Neural progenitor cell (in vitro differentiated cells): ENCODE data around the gene PCDH9. TPM values are rescaled to one million over a fixed set of nuclear protein-coding genes. Genes with fewer than 3 reads are reported as not detected.

Experiments
- DNase-seq: peaks from one replicate; pipeline ENCODE4 v3.0.0-alpha.2; 2016; ENCODE audit warnings: low spot score
- H2AFZ ChIP-seq: fragments of 200-600 bp; sonication (generic); replicated peaks from 2 replicates; pipeline ENCODE4 v1.6.1; 2016; ENCODE audit warnings: antibody characterized with exemption
- H3F3A ChIP-seq: fragments of 200-600 bp; sonication (generic); 2 replicates; pipeline ENCODE4 v1.6.1; 2016; ENCODE audit warnings: antibody characterized with exemption, low read depth
- H3K27ac ChIP-seq: fragments of 200-600 bp; sonication (generic); 2 replicates; pipeline ENCODE4 v1.5.1; 2016; ENCODE audit warnings: mild to moderate bottlenecking
- H3K27me3 ChIP-seq: fragments of 200-600 bp; sonication (generic); 2 replicates; pipeline ENCODE4 v1.6.1; 2016; ENCODE audit warnings: mild to moderate bottlenecking, moderate library complexity
- H3K36me3 ChIP-seq: fragments of 200-600 bp; sonication (generic); 2 replicates; pipeline ENCODE4 v1.5.1; 2016
- H3K4me1 ChIP-seq: fragments of 200-600 bp; sonication (generic); 2 replicates; pipeline ENCODE4 v1.6.1; 2016; ENCODE audit warnings: mixed run types
- H3K4me2 ChIP-seq: fragments of 200-600 bp; sonication (generic); 2 replicates; pipeline ENCODE4 v1.6.1; 2016
- H3K4me3 ChIP-seq: fragments of 200-600 bp; sonication (generic); 2 replicates; pipeline ENCODE4 v1.5.1; 2016
- H3K79me2 ChIP-seq: fragments of 200-600 bp; sonication (generic); 2 replicates; pipeline ENCODE4 v1.6.1; 2016; ENCODE audit warnings: low read depth
- H3K9ac ChIP-seq: fragments of 200-600 bp; sonication (generic); 2 replicates; pipeline ENCODE4 v1.6.1; 2016
- H3K9me3 ChIP-seq: fragments of 200-600 bp; sonication (generic); 2 replicates; pipeline ENCODE4 v1.5.1; 2016; ENCODE audit warnings: low read depth
- H4K20me1 ChIP-seq: fragments of 200-600 bp; sonication (generic); 2 replicates; pipeline ENCODE4 v1.6.1; 2016; ENCODE audit warnings: low read depth
- H3K27ac Mint-ChIP-seq: 3 replicates; pipeline ENCODE4 v1.8.0; 2021; ENCODE audit warnings: mixed read lengths
- H3K27me3 Mint-ChIP-seq: 2 replicates; pipeline ENCODE4 v1.8.0; 2022; ENCODE audit warnings: low read depth, mild to moderate bottlenecking, inconsistent platforms, moderate library complexity, mixed read lengths; ENCODE audit not compliant: insufficient read depth
- H3K36me3 Mint-ChIP-seq: 3 replicates; pipeline ENCODE4 v1.8.0; 2021; ENCODE audit warnings: mixed read lengths
- H3K4me1 Mint-ChIP-seq: 3 replicates; pipeline ENCODE4 v1.8.0; 2021; ENCODE audit warnings: mixed read lengths
- H3K4me3 Mint-ChIP-seq: 3 replicates; pipeline ENCODE4 v1.8.0; 2021; ENCODE audit warnings: mild to moderate bottlenecking, moderate library complexity, mixed read lengths
- H3K9me3 Mint-ChIP-seq: 3 replicates; pipeline ENCODE4 v1.8.0; 2020; ENCODE audit warnings: mixed read lengths
- EZH2 ChIP-seq: fragments of 200-600 bp; sonication (generic); IDR thresholded peaks from 2 replicates; pipeline ENCODE4 v1.6.1; 2017; ENCODE audit warnings: antibody characterized with exemption, mild to moderate bottlenecking, moderate library complexity
- EZH2phosphoT487 ChIP-seq: fragments of 200-600 bp; sonication (generic); IDR thresholded peaks from 2 replicates; pipeline ENCODE4 v1.6.1; 2017; ENCODE audit warnings: antibody characterized with exemption
- total RNA-seq: library from RNA; depleted of rRNA; stranded (reverse); fragments of >200 nt; gene quantifications from 2 replicates; pipeline ENCODE4 v1.2.3, GENCODE V29; 2015; ENCODE audit warnings: low replicate concordance
- TF ChIP-seq, protein P1 (sequence below): fragments of 200-600 bp; sonication (generic); IDR thresholded peaks from 2 replicates; pipeline ENCODE4 v1.5.1; 2017; ENCODE audit warnings: antibody characterized with exemption, mild to moderate bottlenecking

PCDH9 gene
- total RNA-seq, 1 donor from 2014 or later, result 0.24 TPM

- Histone ChIP-seq H3F3A (no peaks in the 10 kb centered on the region), H2AFZ (no peak overlapping the region), H3K4me3 (no peak overlapping the region), H4K20me1 (no peaks in the 10 kb centered on the region), H3K36me3 (no peaks in the 10 kb centered on the region), H3K79me2 (no peaks in the 10 kb centered on the region), H3K27ac (no peak overlapping the region), H3K9ac (no peak overlapping the region), H3K4me1 (no peaks in the 10 kb centered on the region), H3K4me2 (no peak overlapping the region), H3K9me3 (no peaks in the 10 kb centered on the region), H3K27me3 (no peaks in the 10 kb centered on the region)
- no peak overlapping the region for H3K4me3 Mint-ChIP-seq
- no peaks in the 10 kb centered on the region for H3K4me1 Mint-ChIP-seq
- no peaks in the 10 kb centered on the region for H3K36me3 Mint-ChIP-seq
- no peaks in the 10 kb centered on the region for H3K27me3 Mint-ChIP-seq
- H3K27ac Mint-ChIP-seq, result no peak overlapping the region
- DNase-seq, result no peak
- no peaks in the 10 kb centered on the region for H3K9me3 Mint-ChIP-seq
- TF ChIP-seq EZH2phosphoT487 (no peak), EZH2 (no peak)
- TF ChIP-seq, protein P1, sequence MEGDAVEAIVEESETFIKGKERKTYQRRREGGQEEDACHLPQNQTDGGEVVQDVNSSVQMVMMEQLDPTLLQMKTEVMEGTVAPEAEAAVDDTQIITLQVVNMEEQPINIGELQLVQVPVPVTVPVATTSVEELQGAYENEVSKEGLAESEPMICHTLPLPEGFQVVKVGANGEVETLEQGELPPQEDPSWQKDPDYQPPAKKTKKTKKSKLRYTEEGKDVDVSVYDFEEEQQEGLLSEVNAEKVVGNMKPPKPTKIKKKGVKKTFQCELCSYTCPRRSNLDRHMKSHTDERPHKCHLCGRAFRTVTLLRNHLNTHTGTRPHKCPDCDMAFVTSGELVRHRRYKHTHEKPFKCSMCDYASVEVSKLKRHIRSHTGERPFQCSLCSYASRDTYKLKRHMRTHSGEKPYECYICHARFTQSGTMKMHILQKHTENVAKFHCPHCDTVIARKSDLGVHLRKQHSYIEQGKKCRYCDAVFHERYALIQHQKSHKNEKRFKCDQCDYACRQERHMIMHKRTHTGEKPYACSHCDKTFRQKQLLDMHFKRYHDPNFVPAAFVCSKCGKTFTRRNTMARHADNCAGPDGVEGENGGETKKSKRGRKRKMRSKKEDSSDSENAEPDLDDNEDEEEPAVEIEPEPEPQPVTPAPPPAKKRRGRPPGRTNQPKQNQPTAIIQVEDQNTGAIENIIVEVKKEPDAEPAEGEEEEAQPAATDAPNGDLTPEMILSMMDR, result no peak
Observed at GRCh38 chr13:66943530-66943929, 286.6 kb downstream of the PCDH9 start.

DNA sequence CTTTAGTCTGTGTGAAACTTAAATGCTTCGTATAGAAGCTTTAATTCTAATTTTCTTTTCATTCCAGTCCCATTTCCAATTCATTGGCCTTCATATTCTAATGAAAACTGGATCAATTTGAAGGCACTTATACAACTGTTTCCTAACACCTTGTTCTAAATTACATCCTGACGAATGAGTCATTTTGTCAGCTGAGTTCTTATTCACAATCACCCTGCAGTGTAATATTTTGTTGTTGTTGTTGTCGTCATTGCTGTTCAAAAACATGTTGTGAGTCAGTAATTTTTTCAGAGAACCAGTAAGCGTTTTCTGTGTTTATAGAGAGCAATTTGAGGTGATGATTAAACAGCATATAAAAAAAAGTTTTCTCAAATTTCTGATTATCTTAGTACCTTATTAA lies 290.0 kb downstream of the PCDH9 start:
- Histone ChIP-seq H3F3A (no peaks in the 10 kb centered on the region), H3K4me2 (no peak overlapping the region), H3K9me3 (no peaks in the 10 kb centered on the region), H3K79me2 (no peaks in the 10 kb centered on the region), H3K27me3 (no peaks in the 10 kb centered on the region), H3K36me3 (no peaks in the 10 kb centered on the region), H3K9ac (no peak overlapping the region), H3K4me3 (no peak overlapping the region), H3K4me1 (no peaks in the 10 kb centered on the region), H2AFZ (no peak overlapping the region), H4K20me1 (no peaks in the 10 kb centered on the region), H3K27ac (no peak overlapping the region)
- peaks cover 2% of the 10 kb centered on the region for H3K27me3 Mint-ChIP-seq
- no peaks in the 10 kb centered on the region for H3K36me3 Mint-ChIP-seq
- DNase-seq, result no peak
- H3K9me3 Mint-ChIP-seq, result no peaks in the 10 kb centered on the region
- TF ChIP-seq, protein P1, result no peak
- TF ChIP-seq EZH2, result no peak
- TF ChIP-seq EZH2phosphoT487, result no peak
- no peaks in the 10 kb centered on the region for H3K4me1 Mint-ChIP-seq
- H3K4me3 Mint-ChIP-seq, result no peak overlapping the region
- no peak overlapping the region for H3K27ac Mint-ChIP-seq

DNA sequence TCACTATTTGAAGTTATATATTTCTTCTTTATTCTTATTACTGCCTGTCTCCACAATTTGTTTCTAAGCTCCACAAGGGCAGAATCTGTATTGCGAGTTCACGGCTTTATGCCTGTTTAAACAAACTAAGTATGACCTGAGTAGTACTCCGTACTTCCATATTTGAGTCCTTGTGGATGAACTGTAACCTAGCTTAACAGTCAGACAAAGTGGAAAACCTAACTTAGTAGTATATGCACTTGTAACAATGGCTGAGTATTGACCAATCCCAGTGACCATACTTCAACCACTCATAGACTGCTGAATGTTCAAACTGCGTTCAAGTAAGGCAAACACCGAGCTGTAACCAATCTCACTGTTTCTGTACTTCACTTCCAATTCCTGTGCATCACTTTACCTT lies 292.7 kb downstream of the PCDH9 start:
- Histone ChIP-seq H3K27me3 (no peaks in the 10 kb centered on the region), H3K4me1 (no peaks in the 10 kb centered on the region), H2AFZ (no peak overlapping the region), H3K27ac (no peak overlapping the region), H3F3A (no peaks in the 10 kb centered on the region), H3K36me3 (no peaks in the 10 kb centered on the region), H3K9ac (no peak overlapping the region), H3K9me3 (no peaks in the 10 kb centered on the region), H3K4me2 (no peak overlapping the region), H4K20me1 (no peaks in the 10 kb centered on the region), H3K79me2 (no peaks in the 10 kb centered on the region), H3K4me3 (no peak overlapping the region)
- no peaks in the 10 kb centered on the region for H3K9me3 Mint-ChIP-seq
- no peak overlapping the region for H3K27ac Mint-ChIP-seq
- TF ChIP-seq EZH2 (no peak), EZH2phosphoT487 (no peak)
- TF ChIP-seq, protein P1, result no peak
- peaks cover 2% of the 10 kb centered on the region for H3K27me3 Mint-ChIP-seq
- no peaks in the 10 kb centered on the region for H3K4me1 Mint-ChIP-seq
- no peak overlapping the region for H3K4me3 Mint-ChIP-seq
- no peaks in the 10 kb centered on the region for H3K36me3 Mint-ChIP-seq
- DNase-seq, result no peak

DNA sequence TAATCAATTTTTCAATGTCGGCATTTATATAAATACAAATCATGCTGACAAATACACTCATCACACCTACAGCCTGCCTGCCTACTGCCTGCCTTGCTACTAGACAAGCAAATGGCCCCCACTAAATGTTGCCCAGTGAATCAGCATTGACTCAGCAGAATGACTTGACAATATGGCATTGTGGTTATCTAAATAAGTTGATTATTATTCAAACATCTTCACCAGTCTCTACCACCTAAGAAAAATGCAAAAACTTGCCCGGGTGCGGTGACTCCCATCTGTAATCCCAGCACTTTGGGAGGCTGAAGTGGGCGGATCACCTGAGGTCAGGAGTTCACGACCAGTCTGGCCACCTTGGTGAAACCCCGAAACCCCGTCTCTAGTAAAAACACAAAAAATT lies 296.1 kb downstream of the PCDH9 start:
- Mint-ChIP-seq H3K36me3 (no peaks in the 10 kb centered on the region), H3K4me3 (no peak overlapping the region), H3K27me3 (peaks cover 2% of the 10 kb centered on the region), H3K27ac (no peak overlapping the region), H3K4me1 (no peaks in the 10 kb centered on the region), H3K9me3 (no peaks in the 10 kb centered on the region)
- no peaks in the 10 kb centered on the region for H4K20me1 ChIP-seq
- no peaks in the 10 kb centered on the region for H3K27me3 ChIP-seq
- no peak overlapping the region for H3K27ac ChIP-seq
- no peak overlapping the region for H3K4me2 ChIP-seq
- TF ChIP-seq EZH2phosphoT487 (no peak), EZH2 (no peak)
- TF ChIP-seq, protein P1, result no peak
- H3K9ac ChIP-seq, result no peak overlapping the region
- no peaks in the 10 kb centered on the region for H3K9me3 ChIP-seq
- H3K4me1 ChIP-seq, result no peaks in the 10 kb centered on the region
- no peak for DNase-seq
- no peak overlapping the region for H2AFZ ChIP-seq
- H3K36me3 ChIP-seq, result no peaks in the 10 kb centered on the region
- no peaks in the 10 kb centered on the region for H3F3A ChIP-seq
- H3K4me3 ChIP-seq, result no peak overlapping the region
- H3K79me2 ChIP-seq, result no peaks in the 10 kb centered on the region
